ENCODE measurements around the gene SEH1L.

DNA sequence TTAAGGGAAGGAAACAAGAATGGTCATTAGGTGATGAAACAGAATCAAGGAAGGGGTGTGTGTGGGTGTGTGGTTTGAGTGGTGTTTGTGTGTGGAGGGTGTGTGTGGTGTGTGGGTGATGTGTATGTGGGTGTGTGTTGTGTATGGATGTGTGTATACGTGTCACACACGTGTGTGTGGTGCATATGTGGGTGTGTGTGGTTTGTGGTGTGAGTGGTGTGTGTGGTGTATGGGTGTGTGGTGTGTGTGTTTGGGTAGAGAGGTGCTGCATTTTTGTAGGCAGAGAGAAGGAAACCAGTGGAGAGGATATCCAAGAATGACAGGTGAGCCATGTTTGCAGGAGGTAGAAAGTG, 42.3 kb downstream of the SEH1L start:
- TF ChIP-seq EZH2 (IDR thresholded peaks at IDR 0.05; ENCODE audit: borderline replicate concordance, insufficient read depth, low read length, poor library complexity, severe bottlenecking) (no peak), RAD21 (conservative IDR thresholded peaks at IDR 0.05) (no peak), POLR2AphosphoS5 (IDR thresholded peaks at IDR 0.05) (no peak), EP300 (conservative IDR thresholded peaks at IDR 0.05; ENCODE audit: poor library complexity, severe bottlenecking) (no peak), SMC3 (conservative IDR thresholded peaks at IDR 0.05; ENCODE audit: poor library complexity) (no peak)
- TF ChIP-seq, protein P1, sequence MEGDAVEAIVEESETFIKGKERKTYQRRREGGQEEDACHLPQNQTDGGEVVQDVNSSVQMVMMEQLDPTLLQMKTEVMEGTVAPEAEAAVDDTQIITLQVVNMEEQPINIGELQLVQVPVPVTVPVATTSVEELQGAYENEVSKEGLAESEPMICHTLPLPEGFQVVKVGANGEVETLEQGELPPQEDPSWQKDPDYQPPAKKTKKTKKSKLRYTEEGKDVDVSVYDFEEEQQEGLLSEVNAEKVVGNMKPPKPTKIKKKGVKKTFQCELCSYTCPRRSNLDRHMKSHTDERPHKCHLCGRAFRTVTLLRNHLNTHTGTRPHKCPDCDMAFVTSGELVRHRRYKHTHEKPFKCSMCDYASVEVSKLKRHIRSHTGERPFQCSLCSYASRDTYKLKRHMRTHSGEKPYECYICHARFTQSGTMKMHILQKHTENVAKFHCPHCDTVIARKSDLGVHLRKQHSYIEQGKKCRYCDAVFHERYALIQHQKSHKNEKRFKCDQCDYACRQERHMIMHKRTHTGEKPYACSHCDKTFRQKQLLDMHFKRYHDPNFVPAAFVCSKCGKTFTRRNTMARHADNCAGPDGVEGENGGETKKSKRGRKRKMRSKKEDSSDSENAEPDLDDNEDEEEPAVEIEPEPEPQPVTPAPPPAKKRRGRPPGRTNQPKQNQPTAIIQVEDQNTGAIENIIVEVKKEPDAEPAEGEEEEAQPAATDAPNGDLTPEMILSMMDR (IDR thresholded peaks at IDR 0.05; ENCODE audit: poor library complexity, severe bottlenecking): no peak

All from neural cell (in vitro differentiated cells).